ENCODE measurements around the gene BMAL1. TPM values are rescaled to one million over a fixed set of nuclear protein-coding genes. Genes with fewer than 3 reads are reported as not detected.
"Not testable (repeated sequence)": the region's sequence is repeated elsewhere in the genome, so short reads cannot be mapped to it uniquely, and the experiment has no call there.

Gene BMAL1
- total RNA-seq, 1 donor from 2014 or later: 8.6 TPM

GRCh38 chr11:13252438-13252837 is 25.2 kb upstream of the BMAL1 start:
- H3K27ac Mint-ChIP-seq (ENCODE audit: unreplicated experiment): no peak overlapping the region
- H3K36me3 Mint-ChIP-seq (ENCODE audit: unreplicated experiment): no peaks in the 10 kb centered on the region
- H3K27me3 Mint-ChIP-seq (ENCODE audit: unreplicated experiment): peaks cover 1% of the 10 kb centered on the region
- no peak overlapping the region for H3K4me3 Mint-ChIP-seq (ENCODE audit: unreplicated experiment)
- TF ChIP-seq CTCF (IDR thresholded peaks at IDR 0.05; ENCODE audit: partially characterized antibody, unreplicated experiment): no peak
- H3K9me3 Mint-ChIP-seq (ENCODE audit: unreplicated experiment): no peaks in the 10 kb centered on the region
- no peak for DNase-seq
- no peaks in the 10 kb centered on the region for H3K4me1 Mint-ChIP-seq (ENCODE audit: low read depth, unreplicated experiment)

- no peak for DNase-seq
- no peak overlapping the region for H3K27ac Mint-ChIP-seq (ENCODE audit: unreplicated experiment)
- H3K4me3 Mint-ChIP-seq (ENCODE audit: unreplicated experiment): no peak overlapping the region
- H3K36me3 Mint-ChIP-seq (ENCODE audit: unreplicated experiment): no peaks in the 10 kb centered on the region
- no peak for TF ChIP-seq CTCF (IDR thresholded peaks at IDR 0.05; ENCODE audit: partially characterized antibody, unreplicated experiment)
- H3K27me3 Mint-ChIP-seq (ENCODE audit: unreplicated experiment): no peaks in the 10 kb centered on the region
- H3K4me1 Mint-ChIP-seq (ENCODE audit: low read depth, unreplicated experiment): peaks cover 6% of the 10 kb centered on the region
- no peaks in the 10 kb centered on the region for H3K9me3 Mint-ChIP-seq (ENCODE audit: unreplicated experiment)
Measured at GRCh38 chr11:13256216-13256615, 21.4 kb upstream of the BMAL1 start.

- not testable (repeated sequence) for H3K4me1 Mint-ChIP-seq (ENCODE audit: low read depth, unreplicated experiment); H3K27ac Mint-ChIP-seq (ENCODE audit: unreplicated experiment); H3K4me3 Mint-ChIP-seq (ENCODE audit: unreplicated experiment); DNase-seq; H3K9me3 Mint-ChIP-seq (ENCODE audit: unreplicated experiment); H3K27me3 Mint-ChIP-seq (ENCODE audit: unreplicated experiment); H3K36me3 Mint-ChIP-seq (ENCODE audit: unreplicated experiment)
Measured at GRCh38 chr11:13258061-13258460, 19.5 kb upstream of the BMAL1 start.

- Mint-ChIP-seq H3K27me3 (ENCODE audit: unreplicated experiment) (no peaks in the 10 kb centered on the region), H3K36me3 (ENCODE audit: unreplicated experiment) (no peaks in the 10 kb centered on the region), H3K4me1 (ENCODE audit: low read depth, unreplicated experiment) (peaks cover 8% of the 10 kb centered on the region), H3K27ac (ENCODE audit: unreplicated experiment) (no peak overlapping the region), H3K9me3 (ENCODE audit: unreplicated experiment) (no peaks in the 10 kb centered on the region), H3K4me3 (ENCODE audit: unreplicated experiment) (no peak overlapping the region)
- DNase-seq: no peak
- no peak for TF ChIP-seq CTCF (IDR thresholded peaks at IDR 0.05; ENCODE audit: partially characterized antibody, unreplicated experiment)
Measured at GRCh38 chr11:13258855-13259254, 18.7 kb upstream of the BMAL1 start.

- no peak for TF ChIP-seq CTCF (IDR thresholded peaks at IDR 0.05; ENCODE audit: partially characterized antibody, unreplicated experiment)
- Mint-ChIP-seq H3K27ac (ENCODE audit: unreplicated experiment) (no peak overlapping the region), H3K27me3 (ENCODE audit: unreplicated experiment) (no peaks in the 10 kb centered on the region), H3K4me1 (ENCODE audit: low read depth, unreplicated experiment) (peaks cover 8% of the 10 kb centered on the region), H3K36me3 (ENCODE audit: unreplicated experiment) (no peaks in the 10 kb centered on the region), H3K9me3 (ENCODE audit: unreplicated experiment) (no peaks in the 10 kb centered on the region), H3K4me3 (ENCODE audit: unreplicated experiment) (no peak overlapping the region)
- DNase-seq: no peak
Measured at GRCh38 chr11:13259374-13259773, 18.2 kb upstream of the BMAL1 start.
